Suprapubic skin (tissue), 3 donors: Measurements from ENCODE around the gene SMARCA4.

ENCODE experiments used
- CTCF ChIP-seq, 2 donors: fragments of 200-600 bp in 1 of 2; fragments of 450-650 bp in 1 of 2; sonication (generic) in 1 of 2; IDR thresholded peaks; one replicate each; pipeline ENCODE4 v1.5.1; 2016 to 2019; ENCODE audit warnings: antibody characterized with exemption in 2 of 2, mild to moderate bottlenecking in 1 of 2, moderate library complexity in 1 of 2
- POLR2A ChIP-seq, 2 donors: fragments of 450-650 bp; IDR thresholded peaks; one replicate each; pipeline ENCODE4 v1.6.1; 2017; ENCODE audit warnings: antibody characterized with exemption in 2 of 2, mild to moderate bottlenecking in 2 of 2, moderate library complexity in 2 of 2

- TF ChIP-seq CTCF (IDR thresholded peaks at IDR 0.05) (no peak), POLR2A (IDR thresholded peaks at IDR 0.05) (no peak)
Observed at GRCh38 chr19:11047866-11048265, 87.0 kb downstream of the SMARCA4 start.
